DMS53 treated with DMSO at 0.1 percent for 48 hours (cell line): ENCODE results near the gene DUS1L.

ENCODE experiments used
- DNase-seq: peaks from one replicate; lab custom pipeline; 2025; ENCODE audit not compliant: unreplicated experiment; lab: John Stamatoyannopoulos, UW

DUS1L gene

GRCh38 chr17:82077617-82078358 is 12.2 kb upstream of the DUS1L start:
- DNase-seq: no peak

- DNase-seq: no peak
Measured at GRCh38 chr17:82076785-82077591, 11.4 kb upstream of the DUS1L start.

- no peak for DNase-seq
Measured at GRCh38 chr17:82076018-82076784, 10.6 kb upstream of the DUS1L start.

- no peak for DNase-seq
Measured at GRCh38 chr17:82073446-82073845, 7.8 kb upstream of the DUS1L start.

GRCh38 chr17:82072827-82073226 is 7.2 kb upstream of the DUS1L start:
- no peak for DNase-seq

- DNase-seq: no peak
Measured at GRCh38 chr17:82070611-82071010, 5.0 kb upstream of the DUS1L start.

GRCh38 chr17:82065193-82065637 is 389 bp downstream of the DUS1L start:
- DNase-seq: no peak

- peak; percentile 42 for DNase-seq
Measured at GRCh38 chr17:82064433-82065192, 991 bp downstream of the DUS1L start.

- no peak for DNase-seq
Measured at GRCh38 chr17:82063424-82064415, 1.9 kb downstream of the DUS1L start.

- DNase-seq: no peak
Measured at GRCh38 chr17:82062984-82063368, 2.6 kb downstream of the DUS1L start.

- DNase-seq: no peak
Measured at GRCh38 chr17:82062076-82062983, 3.3 kb downstream of the DUS1L start.

GRCh38 chr17:82061047-82061925 is 4.3 kb downstream of the DUS1L start:
- no peak for DNase-seq

GRCh38 chr17:82060614-82061013 is 5.0 kb downstream of the DUS1L start:
- no peak for DNase-seq

GRCh38 chr17:82060001-82060380 is 5.6 kb downstream of the DUS1L start:
- no peak for DNase-seq

- DNase-seq: no peak
Measured at GRCh38 chr17:82059272-82060000, 6.2 kb downstream of the DUS1L start.

- DNase-seq: no peak
Measured at GRCh38 chr17:82058855-82059249, 6.8 kb downstream of the DUS1L start.

- no peak for DNase-seq
Measured at GRCh38 chr17:82058230-82058854, 7.3 kb downstream of the DUS1L start.
